ENCODE data around the gene TADA2B. TPM values are rescaled to one million over a fixed set of nuclear protein-coding genes. Genes with fewer than 3 reads are reported as not detected.

TADA2B gene
- total and polyA plus RNA-seq, 2 donors (not counting 1 experiment from before 2014, with no cell fraction given), result 13.6 to 38.5 TPM

GRCh38 chr4:7068279-7068842 is 25.2 kb downstream of the TADA2B start:
- Histone ChIP-seq H3K9me3 (ENCODE audit: control extremely low read depth in 1 of 3, control insufficient read depth in 2 of 3, insufficient read depth in 1 of 3, low read length in 2 of 3) (no peaks in the 10 kb centered on the region), H3K27ac (ENCODE audit: low read length in 2 of 2) (peak overlapping the region; percentile 63 to 66), H3K4me3 (ENCODE audit: control extremely low read depth in 1 of 5, extremely low read depth in 1 of 5, insufficient read depth in 1 of 5, low read depth in 2 of 5, low read length in 4 of 5) (peak overlapping the region; percentile 73 to 90 (median 79)), H3K36me3 (replicated peaks in 1 of 2; ENCODE audit: control extremely low read depth in 1 of 2, control insufficient read depth in 1 of 2, extremely low read depth in 1 of 2, insufficient read depth in 2 of 2, low read length in 1 of 2) (peaks cover 0 to 12% of the 10 kb centered on the region in 2 experiments), H3K9ac (ENCODE audit: low read length) (peak overlapping the region; percentile 87), H3K79me2 (ENCODE audit: control insufficient read depth, insufficient read depth, low read length) (peaks cover 35% of the 10 kb centered on the region), H3K4me2 (replicated peaks; ENCODE audit: low read depth, low read length, poor library complexity, severe bottlenecking) (peak overlapping the region; percentile 85), H3K4me1 (ENCODE audit: control insufficient read depth in 2 of 2, insufficient read depth in 2 of 2, low read length in 2 of 2) (peaks cover 26 to 37% of the 10 kb centered on the region in 2 donors), H2AFZ (ENCODE audit: insufficient read depth, low read depth, low read length, poor library complexity, severe bottlenecking) (peak overlapping the region; percentile 82), H4K20me1 (ENCODE audit: control insufficient read depth, insufficient read depth, low read length, poor library complexity, severe bottlenecking) (peaks cover 35% of the 10 kb centered on the region), H3K27me3 (replicated peaks in 1 of 4; ENCODE audit: control extremely low read depth in 1 of 4, control insufficient read depth in 3 of 4, insufficient read depth in 4 of 4, low read length in 3 of 4) (peaks cover 0 to 3% (median 1%) of the 10 kb centered on the region in 4 experiments)
- ChIA-PET POLR2A (interaction anchor here (0.6 to 4.8 kb wide), 12 partner anchors 9 to 494 kb away, joined by 3 to 36 read pairs (median 6); partner anchors contain the start of genes MAN2B2, MRFAP1, TADA2B and TBC1D14), CTCF (interaction anchor here (0.6 to 11.2 kb wide), 14 partner anchors 23 to 817 kb away, joined by 3 to 164 read pairs (median 4); partner anchors contain the start of genes BLOC1S4, TADA2B and TBC1D14)
- intact Hi-C loops (cut with micrococcal nuclease), result loop anchor here (1.0 kb wide), 10 partner anchors 25 to 428 kb away; partner anchors contain the start of genes BLOC1S4, MRFAP1, MRFAP1L1 and TADA2B
- peaks cover 44% of the 10 kb centered on the region for H3K4me1 Mint-ChIP-seq
- no peak for ATAC-seq (ENCODE audit: low read depth)
- no peaks in the 10 kb centered on the region for H3K9me3 Mint-ChIP-seq (ENCODE audit: insufficient read depth)
- TF ChIP-seq EZH2 (IDR thresholded peaks at IDR 0.05; ENCODE audit: borderline replicate concordance, insufficient read depth, low read depth, low read length, poor library complexity, severe bottlenecking) (no peak), CTCF (IDR thresholded peaks at IDR 0.05) (no peak)
- under 1% methylated on average over 46 of the region's 50 CpGs for WGBS (ENCODE audit: insufficient coverage)
- H3K27me3 Mint-ChIP-seq, result peaks cover 3% of the 10 kb centered on the region
- peak overlapping the region; percentile 94 for H3K27ac Mint-ChIP-seq
- DNase-seq, result no peak
- H3K4me3 Mint-ChIP-seq, result peak overlapping the region; percentile 94

GRCh38 chr4:7068883-7069282 is 25.7 kb downstream of the TADA2B start:
- Mint-ChIP-seq H3K9me3 (ENCODE audit: insufficient read depth) (no peaks in the 10 kb centered on the region), H3K4me1 (peaks cover 44% of the 10 kb centered on the region), H3K4me3 (peak overlapping the region; percentile 94), H3K27me3 (peaks cover 3% of the 10 kb centered on the region), H3K27ac (peak overlapping the region; percentile 94)
- Histone ChIP-seq H3K9ac (ENCODE audit: low read length) (peak overlapping the region; percentile 87), H3K27me3 (replicated peaks in 1 of 4; ENCODE audit: control extremely low read depth in 1 of 4, control insufficient read depth in 3 of 4, insufficient read depth in 4 of 4, low read length in 3 of 4) (peaks cover 0 to 3% (median 1%) of the 10 kb centered on the region in 4 experiments), H3K4me3 (ENCODE audit: control extremely low read depth in 1 of 5, extremely low read depth in 1 of 5, insufficient read depth in 1 of 5, low read depth in 2 of 5, low read length in 4 of 5) (peak overlapping the region; percentile 73 to 90 (median 79)), H2AFZ (ENCODE audit: insufficient read depth, low read depth, low read length, poor library complexity, severe bottlenecking) (peak overlapping the region; percentile 82), H3K36me3 (replicated peaks in 1 of 2; ENCODE audit: control extremely low read depth in 1 of 2, control insufficient read depth in 1 of 2, extremely low read depth in 1 of 2, insufficient read depth in 2 of 2, low read length in 1 of 2) (peaks cover 0 to 7% of the 10 kb centered on the region in 2 experiments), H3K79me2 (ENCODE audit: control insufficient read depth, insufficient read depth, low read length) (peaks cover 35% of the 10 kb centered on the region), H3K27ac (ENCODE audit: low read length in 2 of 2) (peak overlapping the region in 1 of 2 donors; percentile 66), H3K4me2 (replicated peaks; ENCODE audit: low read depth, low read length, poor library complexity, severe bottlenecking) (peak overlapping the region; percentile 85), H3K9me3 (ENCODE audit: control extremely low read depth in 1 of 3, control insufficient read depth in 2 of 3, insufficient read depth in 1 of 3, low read length in 2 of 3) (peaks cover 0 to 5% (median 0%) of the 10 kb centered on the region in 3 donors), H3K4me1 (ENCODE audit: control insufficient read depth in 2 of 2, insufficient read depth in 2 of 2, low read length in 2 of 2) (peaks cover 26 to 37% of the 10 kb centered on the region in 2 donors), H4K20me1 (ENCODE audit: control insufficient read depth, insufficient read depth, low read length, poor library complexity, severe bottlenecking) (peaks cover 35% of the 10 kb centered on the region)
- POLR2A ChIA-PET, result interaction anchor here (0.9 to 4.8 kb wide), 6 partner anchors 27 to 349 kb away, joined by 3 to 36 read pairs (median 8); partner anchors contain the start of genes TADA2B and TBC1D14
- TF ChIP-seq EZH2 (IDR thresholded peaks at IDR 0.05; ENCODE audit: borderline replicate concordance, insufficient read depth, low read depth, low read length, poor library complexity, severe bottlenecking) (no peak), CTCF (IDR thresholded peaks at IDR 0.05) (no peak)
- intact Hi-C loops (cut with micrococcal nuclease), result loop anchor here (1.0 kb wide), 10 partner anchors 26 to 429 kb away; partner anchors contain the start of genes BLOC1S4, MRFAP1, MRFAP1L1 and TADA2B
- ATAC-seq (ENCODE audit: low read depth) (no peak), DNase-seq (no peak)
- 10% methylated on average over 20 of the region's 20 CpGs for WGBS (ENCODE audit: insufficient coverage)
- CTCF ChIA-PET, result interaction anchor here (0.6 to 11.2 kb wide), 18 partner anchors 15 to 466 kb away, joined by 3 to 164 read pairs (median 4); partner anchors contain the start of genes BLOC1S4, TADA2B and TBC1D14

All from B cell (primary cell).